GM23338 (cell line): ENCODE data around the gene CCDC69.

Experiments
- CREB1 ChIP-seq: fragments of 250-450 bp; sonication (Bioruptor Pico); IDR thresholded peaks from 2 replicates; pipeline ENCODE4 v1.5.0; 2020; ENCODE audit warnings: low read depth, mild to moderate bottlenecking, moderate library complexity
- EZH2 ChIP-seq: fragments of 200-600 bp; sonication (generic); IDR thresholded peaks from one replicate; pipeline ENCODE4 v1.8.0; 2017; ENCODE audit warnings: antibody characterized with exemption, mild to moderate bottlenecking, low read depth; ENCODE audit not compliant: unreplicated experiment
- EZH2phosphoT487 ChIP-seq: fragments of 200-600 bp; sonication (generic); IDR thresholded peaks from one replicate; pipeline ENCODE4 v1.8.1; 2018; ENCODE audit warnings: antibody characterized with exemption; ENCODE audit not compliant: unreplicated experiment
- JUNB ChIP-seq: IDR thresholded peaks from one replicate; pipeline ENCODE4 v1.6.1; 2016; ENCODE audit warnings: antibody characterized with exemption; ENCODE audit not compliant: unreplicated experiment
- NANOG ChIP-seq: IDR thresholded peaks from 2 replicates; pipeline ENCODE4 v1.6.1; 2016; ENCODE audit warnings: antibody characterized with exemption, borderline replicate concordance
- POLR2AphosphoS5 ChIP-seq: IDR thresholded peaks from 2 replicates; pipeline ENCODE4 v1.6.1; 2016; ENCODE audit warnings: antibody characterized with exemption, low read depth
- STAT1 ChIP-seq: IDR thresholded peaks from one replicate; pipeline ENCODE4 v1.6.1; 2016; ENCODE audit warnings: antibody characterized with exemption; ENCODE audit not compliant: unreplicated experiment
- ZNF114 ChIP-seq: fragments of 250-450 bp; sonication (Bioruptor Pico); IDR thresholded peaks from 2 replicates; pipeline ENCODE4 v1.5.0; 2020; ENCODE audit warnings: mild to moderate bottlenecking, moderate library complexity
- ZNF331 ChIP-seq: fragments of 250-450 bp; sonication (Bioruptor Pico); IDR thresholded peaks from 2 replicates; pipeline ENCODE4 v1.5.0; 2020; ENCODE audit warnings: low read depth, mild to moderate bottlenecking, moderate library complexity
- ZNF462 ChIP-seq: fragments of 250-450 bp; sonication (Bioruptor Pico); IDR thresholded peaks from 2 replicates; pipeline ENCODE4 v1.5.0; 2020; ENCODE audit warnings: mild to moderate bottlenecking, moderate library complexity
- TF ChIP-seq, protein P1 (sequence below), 2 experiments: fragments of 200-600 bp in 1 of 2; sonication (generic) in 1 of 2; conservative IDR thresholded peaks; 2 replicates each; pipeline versions ENCODE4 v1.5.1 to v1.6.1; 2016 to 2017; ENCODE audit warnings: antibody characterized with exemption in 2 of 2, low read depth in 2 of 2, mild to moderate bottlenecking in 2 of 2, moderate library complexity in 1 of 2
- TF ChIP-seq, protein P2 (sequence below): IDR thresholded peaks from one replicate; pipeline ENCODE4 v1.6.1; 2018; ENCODE audit warnings: antibody characterized with exemption; ENCODE audit not compliant: unreplicated experiment
- TF ChIP-seq, protein P3 (sequence below): IDR thresholded peaks from 2 replicates; pipeline ENCODE4 v1.6.1; 2016; ENCODE audit warnings: antibody characterized with exemption

GRCh38 chr5:151270599-151270998 is 46.7 kb upstream of the CCDC69 start:
- no peak for TF ChIP-seq POLR2AphosphoS5
- TF ChIP-seq, protein P1, sequence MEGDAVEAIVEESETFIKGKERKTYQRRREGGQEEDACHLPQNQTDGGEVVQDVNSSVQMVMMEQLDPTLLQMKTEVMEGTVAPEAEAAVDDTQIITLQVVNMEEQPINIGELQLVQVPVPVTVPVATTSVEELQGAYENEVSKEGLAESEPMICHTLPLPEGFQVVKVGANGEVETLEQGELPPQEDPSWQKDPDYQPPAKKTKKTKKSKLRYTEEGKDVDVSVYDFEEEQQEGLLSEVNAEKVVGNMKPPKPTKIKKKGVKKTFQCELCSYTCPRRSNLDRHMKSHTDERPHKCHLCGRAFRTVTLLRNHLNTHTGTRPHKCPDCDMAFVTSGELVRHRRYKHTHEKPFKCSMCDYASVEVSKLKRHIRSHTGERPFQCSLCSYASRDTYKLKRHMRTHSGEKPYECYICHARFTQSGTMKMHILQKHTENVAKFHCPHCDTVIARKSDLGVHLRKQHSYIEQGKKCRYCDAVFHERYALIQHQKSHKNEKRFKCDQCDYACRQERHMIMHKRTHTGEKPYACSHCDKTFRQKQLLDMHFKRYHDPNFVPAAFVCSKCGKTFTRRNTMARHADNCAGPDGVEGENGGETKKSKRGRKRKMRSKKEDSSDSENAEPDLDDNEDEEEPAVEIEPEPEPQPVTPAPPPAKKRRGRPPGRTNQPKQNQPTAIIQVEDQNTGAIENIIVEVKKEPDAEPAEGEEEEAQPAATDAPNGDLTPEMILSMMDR (conservative IDR thresholded peaks at IDR 0.05; ENCODE audit: low read depth in 2 of 2) = no peak
- TF ChIP-seq ZNF462 (CRISPR knock-in tag) = no peak
- TF ChIP-seq, protein P2, sequence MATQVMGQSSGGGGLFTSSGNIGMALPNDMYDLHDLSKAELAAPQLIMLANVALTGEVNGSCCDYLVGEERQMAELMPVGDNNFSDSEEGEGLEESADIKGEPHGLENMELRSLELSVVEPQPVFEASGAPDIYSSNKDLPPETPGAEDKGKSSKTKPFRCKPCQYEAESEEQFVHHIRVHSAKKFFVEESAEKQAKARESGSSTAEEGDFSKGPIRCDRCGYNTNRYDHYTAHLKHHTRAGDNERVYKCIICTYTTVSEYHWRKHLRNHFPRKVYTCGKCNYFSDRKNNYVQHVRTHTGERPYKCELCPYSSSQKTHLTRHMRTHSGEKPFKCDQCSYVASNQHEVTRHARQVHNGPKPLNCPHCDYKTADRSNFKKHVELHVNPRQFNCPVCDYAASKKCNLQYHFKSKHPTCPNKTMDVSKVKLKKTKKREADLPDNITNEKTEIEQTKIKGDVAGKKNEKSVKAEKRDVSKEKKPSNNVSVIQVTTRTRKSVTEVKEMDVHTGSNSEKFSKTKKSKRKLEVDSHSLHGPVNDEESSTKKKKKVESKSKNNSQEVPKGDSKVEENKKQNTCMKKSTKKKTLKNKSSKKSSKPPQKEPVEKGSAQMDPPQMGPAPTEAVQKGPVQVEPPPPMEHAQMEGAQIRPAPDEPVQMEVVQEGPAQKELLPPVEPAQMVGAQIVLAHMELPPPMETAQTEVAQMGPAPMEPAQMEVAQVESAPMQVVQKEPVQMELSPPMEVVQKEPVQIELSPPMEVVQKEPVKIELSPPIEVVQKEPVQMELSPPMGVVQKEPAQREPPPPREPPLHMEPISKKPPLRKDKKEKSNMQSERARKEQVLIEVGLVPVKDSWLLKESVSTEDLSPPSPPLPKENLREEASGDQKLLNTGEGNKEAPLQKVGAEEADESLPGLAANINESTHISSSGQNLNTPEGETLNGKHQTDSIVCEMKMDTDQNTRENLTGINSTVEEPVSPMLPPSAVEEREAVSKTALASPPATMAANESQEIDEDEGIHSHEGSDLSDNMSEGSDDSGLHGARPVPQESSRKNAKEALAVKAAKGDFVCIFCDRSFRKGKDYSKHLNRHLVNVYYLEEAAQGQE = no peak
- TF ChIP-seq EZH2phosphoT487 = no peak
- no peak for TF ChIP-seq CREB1
- no peak for TF ChIP-seq STAT1
- TF ChIP-seq ZNF331 (CRISPR knock-in tag) = no peak
- TF ChIP-seq EZH2 = no peak
- TF ChIP-seq JUNB = no peak
- no peak for TF ChIP-seq NANOG
- TF ChIP-seq, protein P3, sequence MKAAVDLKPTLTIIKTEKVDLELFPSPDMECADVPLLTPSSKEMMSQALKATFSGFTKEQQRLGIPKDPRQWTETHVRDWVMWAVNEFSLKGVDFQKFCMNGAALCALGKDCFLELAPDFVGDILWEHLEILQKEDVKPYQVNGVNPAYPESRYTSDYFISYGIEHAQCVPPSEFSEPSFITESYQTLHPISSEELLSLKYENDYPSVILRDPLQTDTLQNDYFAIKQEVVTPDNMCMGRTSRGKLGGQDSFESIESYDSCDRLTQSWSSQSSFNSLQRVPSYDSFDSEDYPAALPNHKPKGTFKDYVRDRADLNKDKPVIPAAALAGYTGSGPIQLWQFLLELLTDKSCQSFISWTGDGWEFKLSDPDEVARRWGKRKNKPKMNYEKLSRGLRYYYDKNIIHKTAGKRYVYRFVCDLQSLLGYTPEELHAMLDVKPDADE = no peak
- TF ChIP-seq ZNF114 (CRISPR knock-in tag) = no peak
